ENCODE data around the gene SLC15A1. TPM values are rescaled to one million over a fixed set of nuclear protein-coding genes. Genes with fewer than 3 reads are reported as not detected.

Gene SLC15A1
- total and polyA plus RNA-seq, 4 donors = 5.8 to 19.7 (median 11.6) TPM

GRCh38 chr13:98668155-98668554 is 84.3 kb downstream of the SLC15A1 start:
- no peak overlapping the region for H3K4me3 ChIP-seq (ENCODE audit: low read depth in 1 of 3, low read length in 3 of 3)
- H3K9ac ChIP-seq (ENCODE audit: low read depth in 1 of 2, low read length in 2 of 2) = no peak overlapping the region
- DNase-seq (ENCODE audit: low spot score) = no peak
- H3K27ac ChIP-seq (ENCODE audit: low read depth in 1 of 2, low read length in 2 of 2) = no peak overlapping the region
- no peaks in the 10 kb centered on the region for H3K9me3 ChIP-seq (ENCODE audit: control insufficient read depth in 4 of 4, low read length in 3 of 4)
- TF ChIP-seq HNF4G (IDR thresholded peaks at IDR 0.05) (no peak), MAX (IDR thresholded peaks at IDR 0.05) (no peak), SP1 (IDR thresholded peaks at IDR 0.05) (no peak), FOXA2 (IDR thresholded peaks at IDR 0.05) (no peak)
- TF ChIP-seq, protein P1, sequence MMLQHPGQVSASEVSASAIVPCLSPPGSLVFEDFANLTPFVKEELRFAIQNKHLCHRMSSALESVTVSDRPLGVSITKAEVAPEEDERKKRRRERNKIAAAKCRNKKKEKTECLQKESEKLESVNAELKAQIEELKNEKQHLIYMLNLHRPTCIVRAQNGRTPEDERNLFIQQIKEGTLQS (IDR thresholded peaks at IDR 0.05) = no peak
- whole genome bisulfite sequencing = 82% methylated on average over 4 of the region's 4 CpGs
- H3K36me3 ChIP-seq (ENCODE audit: control insufficient read depth in 4 of 4, insufficient read depth in 3 of 4, low read depth in 1 of 4, low read length in 3 of 4) = no peaks in the 10 kb centered on the region
- H3K27me3 ChIP-seq (ENCODE audit: control insufficient read depth in 4 of 4, insufficient read depth in 4 of 4, low read length in 3 of 4) = no peaks in the 10 kb centered on the region
- peaks cover 0 to 47% (median 32%) of the 10 kb centered on the region in 4 donors for H3K4me1 ChIP-seq (ENCODE audit: control insufficient read depth in 4 of 4, insufficient read depth in 4 of 4, low read length in 3 of 4)

DNA sequence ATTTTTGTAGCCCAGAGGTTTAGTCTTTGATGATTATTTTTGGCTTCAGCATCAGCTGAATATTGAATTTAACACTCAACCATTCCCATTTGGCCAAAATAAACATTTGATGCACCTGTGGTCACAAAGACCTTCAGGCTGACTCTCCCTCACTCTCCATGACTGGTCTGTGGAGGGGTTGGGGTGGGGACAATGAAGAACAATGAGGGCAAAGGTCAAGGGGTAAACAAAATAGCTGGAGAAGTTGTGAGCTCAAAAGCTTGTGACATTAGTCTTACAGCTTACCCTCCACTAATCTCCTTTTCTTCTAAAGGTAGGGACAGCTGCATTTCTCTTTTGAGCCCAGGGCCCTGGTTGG is 86.9 kb downstream of the SLC15A1 start:
- no peak overlapping the region for H3K9ac ChIP-seq (ENCODE audit: low read depth in 1 of 2, low read length in 2 of 2)
- no peak for DNase-seq (ENCODE audit: low spot score)
- no peaks in the 10 kb centered on the region for H3K36me3 ChIP-seq (ENCODE audit: control insufficient read depth in 4 of 4, insufficient read depth in 3 of 4, low read depth in 1 of 4, low read length in 3 of 4)
- no peaks in the 10 kb centered on the region for H3K27me3 ChIP-seq (ENCODE audit: control insufficient read depth in 4 of 4, insufficient read depth in 4 of 4, low read length in 3 of 4)
- H3K9me3 ChIP-seq (ENCODE audit: control insufficient read depth in 4 of 4, low read length in 3 of 4) = no peaks in the 10 kb centered on the region
- no peak overlapping the region for H3K4me3 ChIP-seq (ENCODE audit: low read depth in 1 of 3, low read length in 3 of 3)
- peak overlapping the region; percentile 39 to 49 for H3K27ac ChIP-seq (ENCODE audit: low read depth in 1 of 2, low read length in 2 of 2)
- TF ChIP-seq, protein P1 (IDR thresholded peaks at IDR 0.05) = no peak
- TF ChIP-seq HNF4A (conservative IDR thresholded peaks at IDR 0.05) (peak; percentile 51 to 58), SP1 (IDR thresholded peaks at IDR 0.05) (peak; percentile 42), RAD21 (IDR thresholded peaks at IDR 0.05) (peak in 1 of 2 donors; percentile 21), GABPA (IDR thresholded peaks at IDR 0.05 in 1 of 2, conservative IDR thresholded peaks at IDR 0.05 in 1 of 2) (no peak), JUND (IDR thresholded peaks at IDR 0.05) (no peak), MAX (IDR thresholded peaks at IDR 0.05) (no peak), TAF1 (conservative IDR thresholded peaks at IDR 0.05) (no peak), RXRA (IDR thresholded peaks at IDR 0.05) (peak; percentile 70 to 73), FOXA1 (IDR thresholded peaks at IDR 0.05) (peak; percentile 8), HNF4G (IDR thresholded peaks at IDR 0.05) (no peak), YY1 (IDR thresholded peaks at IDR 0.05) (no peak), ZBTB33 (IDR thresholded peaks at IDR 0.05) (no peak), EGR1 (IDR thresholded peaks at IDR 0.05; ENCODE audit: low read depth in 2 of 2) (no peak), FOXA2 (IDR thresholded peaks at IDR 0.05) (peak; percentile 25), NR2F2 (IDR thresholded peaks at IDR 0.05) (peak; percentile 43)
- TF ChIP-seq, protein P2, sequence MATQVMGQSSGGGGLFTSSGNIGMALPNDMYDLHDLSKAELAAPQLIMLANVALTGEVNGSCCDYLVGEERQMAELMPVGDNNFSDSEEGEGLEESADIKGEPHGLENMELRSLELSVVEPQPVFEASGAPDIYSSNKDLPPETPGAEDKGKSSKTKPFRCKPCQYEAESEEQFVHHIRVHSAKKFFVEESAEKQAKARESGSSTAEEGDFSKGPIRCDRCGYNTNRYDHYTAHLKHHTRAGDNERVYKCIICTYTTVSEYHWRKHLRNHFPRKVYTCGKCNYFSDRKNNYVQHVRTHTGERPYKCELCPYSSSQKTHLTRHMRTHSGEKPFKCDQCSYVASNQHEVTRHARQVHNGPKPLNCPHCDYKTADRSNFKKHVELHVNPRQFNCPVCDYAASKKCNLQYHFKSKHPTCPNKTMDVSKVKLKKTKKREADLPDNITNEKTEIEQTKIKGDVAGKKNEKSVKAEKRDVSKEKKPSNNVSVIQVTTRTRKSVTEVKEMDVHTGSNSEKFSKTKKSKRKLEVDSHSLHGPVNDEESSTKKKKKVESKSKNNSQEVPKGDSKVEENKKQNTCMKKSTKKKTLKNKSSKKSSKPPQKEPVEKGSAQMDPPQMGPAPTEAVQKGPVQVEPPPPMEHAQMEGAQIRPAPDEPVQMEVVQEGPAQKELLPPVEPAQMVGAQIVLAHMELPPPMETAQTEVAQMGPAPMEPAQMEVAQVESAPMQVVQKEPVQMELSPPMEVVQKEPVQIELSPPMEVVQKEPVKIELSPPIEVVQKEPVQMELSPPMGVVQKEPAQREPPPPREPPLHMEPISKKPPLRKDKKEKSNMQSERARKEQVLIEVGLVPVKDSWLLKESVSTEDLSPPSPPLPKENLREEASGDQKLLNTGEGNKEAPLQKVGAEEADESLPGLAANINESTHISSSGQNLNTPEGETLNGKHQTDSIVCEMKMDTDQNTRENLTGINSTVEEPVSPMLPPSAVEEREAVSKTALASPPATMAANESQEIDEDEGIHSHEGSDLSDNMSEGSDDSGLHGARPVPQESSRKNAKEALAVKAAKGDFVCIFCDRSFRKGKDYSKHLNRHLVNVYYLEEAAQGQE (IDR thresholded peaks at IDR 0.05) = peak; percentile 8
- TF ChIP-seq, protein P3, sequence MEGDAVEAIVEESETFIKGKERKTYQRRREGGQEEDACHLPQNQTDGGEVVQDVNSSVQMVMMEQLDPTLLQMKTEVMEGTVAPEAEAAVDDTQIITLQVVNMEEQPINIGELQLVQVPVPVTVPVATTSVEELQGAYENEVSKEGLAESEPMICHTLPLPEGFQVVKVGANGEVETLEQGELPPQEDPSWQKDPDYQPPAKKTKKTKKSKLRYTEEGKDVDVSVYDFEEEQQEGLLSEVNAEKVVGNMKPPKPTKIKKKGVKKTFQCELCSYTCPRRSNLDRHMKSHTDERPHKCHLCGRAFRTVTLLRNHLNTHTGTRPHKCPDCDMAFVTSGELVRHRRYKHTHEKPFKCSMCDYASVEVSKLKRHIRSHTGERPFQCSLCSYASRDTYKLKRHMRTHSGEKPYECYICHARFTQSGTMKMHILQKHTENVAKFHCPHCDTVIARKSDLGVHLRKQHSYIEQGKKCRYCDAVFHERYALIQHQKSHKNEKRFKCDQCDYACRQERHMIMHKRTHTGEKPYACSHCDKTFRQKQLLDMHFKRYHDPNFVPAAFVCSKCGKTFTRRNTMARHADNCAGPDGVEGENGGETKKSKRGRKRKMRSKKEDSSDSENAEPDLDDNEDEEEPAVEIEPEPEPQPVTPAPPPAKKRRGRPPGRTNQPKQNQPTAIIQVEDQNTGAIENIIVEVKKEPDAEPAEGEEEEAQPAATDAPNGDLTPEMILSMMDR (IDR thresholded peaks at IDR 0.05; ENCODE audit: low read depth, low read length, missing input control) = no peak
- peaks cover 0 to 40% (median 25%) of the 10 kb centered on the region in 4 donors for H3K4me1 ChIP-seq (ENCODE audit: control insufficient read depth in 4 of 4, insufficient read depth in 4 of 4, low read length in 3 of 4)

All from liver (tissue), 9 donors.